Activated CD8-positive, alpha-beta memory T cell treated with anti-CD3 and anti-CD28 coated beads, Interleukin-2, amount 50 U/mL, for 24 hours (primary cell): ENCODE results near the gene PCDHA8.
"Not testable (repeated sequence)": the region's sequence is repeated elsewhere in the genome, so short reads cannot be mapped to it uniquely, and the experiment has no call there.

Experiments used
- DNase-seq: peaks from one replicate; pipeline ENCODE4 v3.0.0-alpha.2; 2020; ENCODE audit errors: extremely low read depth

The PCDHA8 gene

DNA sequence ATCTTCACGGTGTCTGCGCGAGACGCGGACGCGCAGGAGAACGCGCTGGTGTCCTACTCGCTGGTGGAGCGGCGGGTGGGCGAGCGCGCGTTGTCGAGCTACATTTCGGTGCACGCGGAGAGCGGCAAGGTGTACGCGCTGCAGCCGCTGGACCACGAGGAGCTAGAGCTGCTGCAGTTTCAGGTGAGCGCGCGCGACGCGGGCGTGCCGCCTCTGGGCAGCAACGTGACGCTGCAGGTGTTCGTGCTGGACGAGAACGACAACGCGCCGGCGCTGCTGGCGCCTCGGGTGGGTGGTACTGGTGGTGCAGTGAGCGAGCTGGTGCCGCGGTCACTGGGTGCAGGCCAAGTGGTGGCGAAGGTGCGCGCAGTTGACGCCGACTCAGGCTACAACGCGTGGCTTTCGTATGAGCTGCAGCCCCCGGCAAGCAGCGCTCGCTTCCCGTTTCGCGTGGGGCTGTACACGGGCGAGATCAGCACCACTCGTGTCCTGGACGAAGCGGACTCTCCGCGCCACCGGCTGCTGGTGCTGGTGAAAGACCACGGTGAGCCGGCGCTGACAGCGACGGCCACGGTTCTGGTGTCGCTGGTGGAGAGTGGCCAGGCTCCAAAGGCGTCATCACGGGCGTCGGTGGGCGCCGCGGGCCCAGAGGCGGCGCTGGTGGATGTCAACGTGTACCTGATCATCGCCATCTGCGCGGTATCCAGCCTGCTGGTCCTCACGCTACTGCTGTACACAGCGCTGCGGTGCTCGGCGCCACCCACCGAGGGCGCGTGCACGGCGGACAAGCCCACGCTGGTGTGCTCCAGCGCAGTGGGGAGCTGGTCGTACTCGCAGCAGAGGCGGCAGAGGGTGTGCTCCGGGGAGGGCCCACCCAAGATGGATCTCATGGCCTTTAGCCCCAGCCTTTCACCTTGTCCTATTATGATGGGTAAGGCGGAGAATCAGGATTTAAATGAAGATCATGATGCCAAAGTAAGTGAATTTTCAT lies 11.2 kb upstream of the PCDHA8 start:
- DNase-seq = not testable (repeated sequence)

DNA sequence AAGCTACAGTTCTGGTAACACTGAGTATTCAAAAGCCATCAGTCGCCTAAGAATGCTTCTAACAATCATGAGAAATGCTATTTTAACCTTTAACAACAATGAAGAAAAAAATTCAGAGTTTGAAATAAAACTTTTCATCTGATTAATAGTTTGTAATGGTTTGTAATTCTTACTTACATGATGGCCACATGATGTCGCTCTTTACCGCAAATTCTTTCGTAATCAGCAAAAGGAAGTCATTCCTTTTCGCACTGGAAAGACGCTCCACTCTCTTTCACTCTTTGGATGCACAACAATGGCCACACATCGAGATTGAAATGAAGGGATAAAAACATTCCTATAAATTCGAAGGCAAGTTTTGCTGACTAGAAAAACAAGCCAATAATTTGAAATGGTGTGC lies 7.0 kb upstream of the PCDHA8 start, which contains the start of gene PCDHA7:
TSS of gene PCDHA7 (plus strand) at position 277 of the 400 bp plus-strand sequence. CDS start at position 392, 115 bp downstream.
- no peak for DNase-seq

DNA sequence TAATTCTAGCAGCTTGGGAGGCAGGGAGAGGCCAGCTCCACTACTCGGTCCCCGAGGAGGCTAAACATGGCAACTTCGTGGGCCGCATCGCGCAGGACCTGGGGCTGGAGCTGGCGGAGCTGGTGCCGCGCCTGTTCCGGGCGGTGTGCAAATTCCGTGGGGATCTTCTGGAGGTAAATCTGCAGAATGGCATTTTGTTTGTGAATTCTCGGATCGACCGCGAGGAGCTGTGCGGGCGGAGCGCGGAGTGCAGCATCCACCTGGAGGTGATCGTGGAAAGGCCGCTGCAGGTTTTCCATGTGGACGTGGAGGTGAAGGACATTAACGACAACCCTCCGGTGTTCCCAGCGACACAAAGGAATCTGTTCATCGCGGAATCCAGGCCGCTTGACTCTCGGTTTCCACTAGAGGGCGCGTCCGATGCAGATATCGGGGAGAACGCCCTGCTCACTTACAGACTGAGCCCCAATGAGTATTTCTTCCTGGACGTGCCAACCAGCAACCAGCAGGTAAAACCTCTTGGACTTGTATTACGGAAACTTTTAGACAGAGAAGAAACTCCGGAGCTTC lies 6.5 kb upstream of the PCDHA8 start:
- DNase-seq = not testable (repeated sequence)

DNA sequence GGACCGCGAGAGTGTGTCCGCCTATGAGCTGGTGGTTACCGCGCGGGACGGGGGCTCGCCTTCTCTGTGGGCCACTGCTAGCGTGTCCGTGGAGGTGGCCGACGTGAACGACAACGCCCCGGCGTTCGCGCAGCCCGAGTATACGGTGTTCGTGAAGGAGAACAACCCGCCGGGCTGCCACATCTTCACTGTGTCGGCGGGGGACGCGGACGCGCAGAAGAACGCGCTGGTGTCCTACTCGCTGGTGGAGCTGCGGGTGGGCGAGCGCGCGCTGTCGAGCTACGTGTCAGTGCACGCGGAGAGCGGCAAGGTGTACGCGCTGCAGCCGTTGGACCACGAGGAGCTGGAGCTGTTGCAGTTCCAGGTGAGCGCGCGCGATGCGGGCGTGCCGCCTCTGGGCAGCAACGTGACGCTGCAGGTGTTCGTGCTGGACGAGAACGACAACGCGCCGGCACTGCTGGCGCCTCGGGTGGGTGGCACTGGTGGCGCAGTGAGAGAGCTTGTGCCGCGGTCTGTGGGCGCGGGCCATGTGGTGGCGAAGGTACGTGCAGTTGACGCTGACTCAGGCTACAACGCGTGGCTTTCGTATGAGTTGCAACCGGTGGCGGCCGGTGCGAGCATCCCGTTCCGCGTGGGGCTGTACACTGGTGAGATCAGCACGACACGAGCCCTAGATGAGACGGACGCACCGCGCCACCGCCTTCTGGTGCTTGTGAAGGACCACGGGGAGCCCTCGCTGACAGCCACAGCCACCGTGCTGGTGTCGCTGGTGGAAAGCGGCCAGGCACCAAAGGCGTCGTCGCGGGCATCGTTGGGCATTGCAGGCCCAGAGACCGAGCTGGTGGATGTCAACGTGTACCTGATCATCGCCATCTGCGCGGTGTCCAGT lies 5.1 kb upstream of the PCDHA8 start:
- no peak for DNase-seq

DNA sequence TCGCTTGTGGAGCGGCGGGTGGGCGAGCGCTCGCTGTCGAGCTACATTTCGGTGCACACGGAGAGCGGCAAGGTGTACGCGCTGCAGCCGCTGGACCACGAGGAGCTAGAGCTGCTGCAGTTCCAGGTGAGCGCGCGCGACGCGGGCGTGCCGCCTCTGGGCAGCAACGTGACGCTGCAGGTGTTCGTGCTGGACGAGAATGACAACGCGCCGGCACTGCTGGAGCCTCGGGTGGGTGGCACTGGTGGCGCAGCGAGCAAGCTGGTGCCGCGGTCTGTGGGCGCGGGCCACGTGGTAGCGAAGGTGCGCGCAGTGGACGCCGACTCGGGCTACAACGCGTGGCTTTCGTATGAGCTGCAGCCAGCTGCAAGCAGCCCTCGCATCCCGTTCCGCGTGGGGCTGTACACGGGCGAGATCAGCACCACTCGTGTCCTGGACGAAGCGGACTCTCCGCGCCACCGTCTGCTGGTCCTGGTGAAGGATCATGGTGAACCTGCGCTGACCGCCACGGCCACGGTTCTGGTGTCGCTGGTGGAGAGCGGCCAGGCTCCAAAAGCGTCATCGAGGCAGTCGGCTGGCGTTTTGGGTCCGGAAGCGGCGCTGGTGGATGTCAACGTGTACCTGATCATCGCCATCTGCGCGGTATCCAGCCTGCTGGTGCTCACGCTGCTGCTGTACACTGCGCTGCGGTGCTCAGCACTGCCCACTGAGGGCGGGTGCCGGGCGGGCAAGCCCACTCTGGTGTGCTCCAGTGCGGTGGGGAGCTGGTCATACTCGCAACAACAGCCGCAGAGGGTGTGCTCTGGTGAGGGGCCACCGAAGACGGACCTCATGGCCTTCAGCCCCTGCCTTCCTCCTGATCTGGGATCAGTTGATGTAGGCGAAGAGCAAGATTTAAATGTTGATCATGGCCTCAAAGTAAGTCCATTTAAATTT lies 2.1 kb downstream of the PCDHA8 start:
- DNase-seq = no peak

DNA sequence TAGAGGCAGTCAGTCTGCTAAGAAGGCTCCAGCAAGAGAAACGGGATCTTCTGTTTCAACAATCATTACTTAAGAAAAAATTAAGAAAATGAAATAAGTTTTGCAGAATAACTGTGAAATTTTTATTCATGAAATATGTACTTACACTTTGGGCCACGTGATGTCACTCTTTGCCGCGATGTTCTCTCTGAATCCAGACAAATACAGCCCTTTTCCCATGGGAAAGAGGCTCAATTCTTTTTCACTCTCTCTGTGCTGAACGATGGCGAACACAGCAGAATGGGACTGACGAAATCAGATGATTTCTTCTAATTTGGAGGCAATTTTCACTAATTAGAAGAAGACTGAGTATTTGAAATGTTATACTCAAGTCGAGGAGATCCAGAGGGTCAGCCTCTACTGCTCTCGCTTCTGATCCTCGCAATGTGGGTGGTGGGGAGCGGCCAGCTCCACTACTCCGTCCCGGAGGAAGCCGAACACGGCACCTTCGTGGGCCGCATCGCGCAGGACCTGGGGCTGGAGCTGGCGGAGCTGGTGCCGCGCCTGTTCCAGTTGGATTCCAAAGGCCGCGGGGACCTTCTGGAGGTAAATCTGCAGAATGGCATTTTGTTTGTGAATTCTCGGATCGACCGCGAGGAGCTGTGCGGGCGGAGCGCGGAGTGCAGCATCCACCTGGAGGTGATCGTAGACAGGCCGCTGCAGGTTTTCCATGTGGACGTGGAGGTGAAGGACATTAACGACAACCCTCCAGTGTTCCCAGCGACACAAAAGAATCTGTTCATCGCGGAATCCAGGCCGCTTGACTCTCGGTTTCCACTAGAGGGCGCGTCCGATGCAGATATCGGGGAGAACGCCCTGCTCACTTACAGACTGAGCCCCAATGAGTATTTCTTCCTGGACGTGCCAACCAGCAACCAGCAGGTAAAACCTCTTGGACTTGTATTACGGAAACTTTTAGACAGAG lies 7.4 kb downstream of the PCDHA8 start, which contains the start of gene PCDHA9:
TSS of gene PCDHA9 (plus strand) at position 244 of the 964 bp plus-strand sequence. CDS start at position 358, 114 bp downstream.
- DNase-seq = not testable (repeated sequence)

DNA sequence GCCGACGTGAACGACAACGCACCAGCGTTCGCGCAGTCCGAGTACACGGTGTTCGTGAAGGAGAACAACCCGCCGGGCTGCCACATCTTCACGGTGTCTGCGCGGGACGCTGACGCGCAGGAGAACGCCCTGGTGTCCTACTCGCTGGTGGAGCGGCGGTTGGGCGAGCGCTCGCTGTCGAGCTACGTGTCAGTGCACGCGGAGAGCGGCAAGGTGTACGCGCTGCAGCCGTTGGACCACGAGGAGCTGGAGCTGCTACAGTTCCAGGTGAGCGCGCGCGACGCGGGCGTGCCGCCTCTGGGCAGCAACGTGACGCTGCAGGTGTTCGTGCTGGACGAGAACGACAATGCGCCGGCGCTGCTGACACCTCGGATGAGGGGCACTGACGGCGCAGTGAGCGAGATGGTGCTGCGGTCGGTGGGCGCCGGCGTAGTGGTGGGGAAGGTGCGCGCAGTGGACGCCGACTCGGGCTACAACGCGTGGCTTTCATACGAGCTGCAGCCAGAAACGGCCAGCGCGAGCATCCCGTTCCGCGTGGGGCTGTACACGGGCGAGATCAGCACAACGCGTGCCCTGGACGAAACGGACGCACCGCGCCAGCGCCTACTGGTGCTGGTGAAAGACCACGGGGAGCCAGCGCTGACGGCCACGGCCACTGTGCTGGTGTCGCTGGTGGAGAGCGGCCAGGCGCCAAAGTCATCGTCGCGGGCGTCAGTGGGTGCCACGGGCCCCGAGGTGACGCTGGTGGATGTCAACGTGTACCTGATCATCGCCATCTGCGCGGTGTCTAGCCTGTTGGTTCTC lies 9.0 kb downstream of the PCDHA8 start:
- not testable (repeated sequence) for DNase-seq

DNA sequence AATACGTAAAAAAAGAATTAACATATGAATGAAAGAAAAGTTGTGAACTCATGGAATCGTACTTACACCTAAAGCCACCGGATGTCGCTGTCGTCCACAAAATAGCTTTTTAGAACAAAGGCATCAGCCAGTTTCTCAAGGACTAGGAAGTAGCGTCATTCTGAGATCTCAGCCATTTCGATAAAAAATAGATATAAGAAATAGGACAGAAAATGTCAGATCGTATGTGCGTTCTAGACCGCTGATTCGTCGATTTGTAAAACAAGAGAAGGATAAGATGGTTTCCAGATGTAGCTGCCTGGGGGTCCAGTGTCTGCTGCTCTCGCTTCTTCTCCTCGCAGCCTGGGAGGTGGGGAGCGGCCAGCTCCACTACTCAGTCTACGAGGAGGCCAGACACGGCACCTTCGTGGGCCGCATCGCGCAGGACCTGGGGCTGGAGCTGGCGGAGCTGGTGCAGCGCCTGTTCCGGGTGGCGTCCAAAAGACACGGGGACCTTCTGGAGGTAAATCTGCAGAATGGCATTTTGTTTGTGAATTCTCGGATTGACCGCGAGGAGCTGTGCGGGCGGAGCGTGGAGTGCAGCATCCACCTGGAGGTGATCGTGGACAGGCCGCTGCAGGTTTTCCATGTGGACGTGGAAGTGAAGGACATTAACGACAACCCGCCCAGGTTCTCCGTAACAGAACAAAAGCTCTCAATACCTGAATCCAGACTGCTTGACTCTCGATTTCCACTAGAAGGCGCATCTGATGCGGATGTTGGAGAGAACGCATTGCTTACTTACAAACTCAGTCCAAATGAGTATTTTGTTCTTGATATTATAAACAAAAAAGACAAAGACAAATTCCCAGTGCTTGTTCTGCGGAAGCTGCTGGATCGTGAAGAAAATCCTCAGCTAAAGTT lies 15.0 kb downstream of the PCDHA8 start, which contains the start of gene PCDHA10:
TSS of gene PCDHA10 (plus strand) at position 126 of the 903 bp plus-strand sequence. CDS start at position 278, 152 bp downstream.
- no peak for DNase-seq

DNA sequence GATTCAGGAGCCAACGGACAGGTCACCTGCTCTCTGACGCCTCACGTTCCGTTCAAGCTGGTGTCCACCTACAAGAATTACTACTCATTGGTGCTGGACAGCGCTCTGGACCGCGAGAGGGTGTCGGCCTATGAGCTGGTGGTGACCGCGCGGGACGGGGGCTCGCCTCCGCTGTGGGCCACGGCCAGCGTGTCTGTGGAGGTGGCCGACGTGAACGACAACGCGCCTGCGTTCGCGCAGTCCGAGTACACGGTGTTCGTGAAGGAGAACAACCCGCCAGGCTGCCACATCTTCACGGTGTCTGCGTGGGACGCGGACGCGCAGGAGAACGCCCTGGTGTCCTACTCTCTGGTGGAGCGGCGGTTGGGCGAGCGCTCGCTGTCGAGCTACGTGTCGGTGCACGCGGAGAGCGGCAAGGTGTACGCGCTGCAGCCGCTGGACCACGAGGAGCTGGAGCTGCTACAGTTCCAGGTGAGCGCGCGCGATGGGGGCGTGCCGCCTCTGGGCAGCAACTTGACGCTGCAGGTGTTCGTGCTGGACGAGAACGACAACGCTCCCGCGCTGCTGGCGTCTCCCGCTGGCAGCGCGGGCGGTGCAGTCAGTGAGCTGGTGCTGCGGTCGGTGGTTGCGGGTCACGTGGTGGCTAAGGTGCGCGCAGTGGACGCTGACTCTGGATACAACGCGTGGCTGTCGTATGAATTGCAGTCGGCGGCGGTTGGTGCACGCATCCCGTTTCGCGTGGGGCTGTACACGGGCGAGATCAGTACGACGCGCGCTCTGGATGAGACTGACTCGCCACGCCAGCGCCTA lies 16.4 kb downstream of the PCDHA8 start:
- DNase-seq = no peak

DNA sequence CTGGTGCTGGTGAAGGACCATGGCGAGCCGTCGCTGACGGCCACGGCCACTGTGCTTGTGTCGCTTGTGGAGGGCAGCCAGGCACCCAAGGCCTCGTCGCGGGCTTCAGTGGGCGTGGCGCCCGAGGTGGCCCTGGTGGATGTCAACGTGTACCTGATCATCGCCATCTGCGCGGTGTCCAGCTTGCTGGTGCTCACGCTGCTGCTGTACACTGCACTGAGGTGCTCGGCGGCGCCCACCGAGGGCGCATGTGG lies 16.9 kb downstream of the PCDHA8 start:
- DNase-seq = no peak

DNA sequence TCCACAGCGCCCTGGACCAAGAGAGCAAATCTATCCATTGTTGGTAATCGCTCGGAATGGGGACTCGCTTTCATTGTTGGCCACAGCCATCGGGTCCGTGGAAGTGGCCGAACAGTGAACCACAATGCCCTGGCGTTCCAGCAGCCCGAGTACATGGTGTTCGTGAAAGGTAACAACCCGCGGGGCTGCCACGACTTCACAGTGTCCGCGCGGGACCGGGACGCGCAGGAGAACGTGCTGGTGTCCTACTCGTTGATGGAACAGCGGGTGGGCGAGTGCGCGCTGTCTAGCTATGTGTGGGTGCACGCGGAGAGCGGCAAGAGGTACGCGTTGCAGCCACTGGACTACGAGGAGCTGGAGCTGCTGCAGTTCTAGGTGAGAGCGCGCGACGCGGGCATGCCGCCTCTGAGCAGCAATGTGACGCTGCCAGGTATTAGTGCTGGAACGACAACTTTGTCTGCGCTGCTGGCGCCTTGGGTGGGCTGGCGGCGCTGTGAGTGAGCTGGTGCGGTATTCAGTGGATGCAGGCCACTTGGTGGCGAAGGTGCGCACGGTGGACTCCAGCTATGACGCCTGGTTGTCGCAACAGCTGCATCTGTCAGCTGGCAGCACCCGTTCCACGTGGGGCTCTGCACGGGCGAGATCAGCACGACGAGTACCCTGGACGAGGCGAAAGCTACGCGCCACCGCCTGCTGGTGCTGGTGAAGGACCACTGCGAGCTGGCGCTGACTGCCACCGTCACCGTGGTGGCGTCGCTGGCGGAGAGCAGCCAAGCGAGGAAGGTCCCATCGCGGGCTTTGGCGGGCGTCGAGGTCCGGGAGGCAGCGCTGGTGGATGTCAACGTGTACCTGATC lies 21.7 kb downstream of the PCDHA8 start:
- no peak for DNase-seq

DNA sequence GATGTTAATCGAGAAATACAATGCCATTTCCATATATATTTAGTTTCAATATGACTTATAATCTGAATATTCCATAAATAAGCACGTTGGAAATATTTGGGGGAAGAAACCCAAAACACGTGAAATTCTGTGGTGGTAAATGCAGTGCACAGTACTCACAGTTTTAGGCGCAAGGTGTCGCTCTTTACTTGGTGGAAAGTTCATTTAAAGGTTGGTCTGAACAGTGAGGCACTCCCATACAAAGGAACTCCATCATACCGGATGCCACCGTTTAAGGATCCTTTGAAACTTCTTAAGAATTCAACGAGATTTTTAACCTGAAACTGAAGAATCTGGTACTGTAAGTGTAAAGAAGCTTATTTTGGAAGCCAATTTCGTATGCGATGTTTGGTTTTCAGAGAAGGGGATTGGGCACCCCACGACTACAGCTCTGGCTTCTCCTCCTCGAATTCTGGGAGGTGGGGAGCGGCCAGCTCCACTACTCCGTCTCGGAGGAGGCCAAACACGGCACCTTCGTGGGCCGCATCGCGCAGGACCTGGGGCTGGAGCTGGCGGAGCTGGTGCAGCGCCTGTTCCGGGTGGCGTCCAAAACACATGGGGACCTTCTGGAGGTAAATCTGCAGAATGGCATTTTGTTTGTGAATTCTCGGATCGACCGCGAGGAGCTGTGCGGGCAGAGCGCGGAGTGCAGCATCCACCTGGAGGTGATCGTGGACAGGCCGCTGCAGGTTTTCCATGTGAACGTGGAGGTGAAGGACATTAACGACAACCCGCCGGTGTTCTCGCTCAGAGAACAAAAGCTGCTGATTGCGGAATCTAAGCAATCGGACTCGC lies 28.0 kb downstream of the PCDHA8 start, which contains the start of gene PCDHA11:
TSS of gene PCDHA11 (plus strand) at position 237 of the 834 bp plus-strand sequence. CDS start at position 384, 147 bp downstream.
- DNase-seq = no peak

DNA sequence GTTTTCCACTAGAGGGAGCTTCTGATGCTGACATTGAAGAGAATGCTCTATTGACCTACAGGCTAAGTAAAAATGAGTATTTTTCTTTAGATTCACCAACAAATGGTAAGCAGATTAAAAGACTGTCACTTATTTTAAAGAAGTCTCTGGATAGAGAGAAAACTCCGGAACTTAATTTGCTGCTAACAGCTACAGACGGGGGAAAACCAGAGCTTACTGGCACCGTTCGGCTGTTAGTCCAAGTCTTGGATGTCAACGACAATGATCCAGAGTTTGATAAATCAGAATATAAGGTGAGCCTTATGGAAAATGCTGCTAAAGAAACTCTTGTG lies 28.5 kb downstream of the PCDHA8 start:
- no peak for DNase-seq

DNA sequence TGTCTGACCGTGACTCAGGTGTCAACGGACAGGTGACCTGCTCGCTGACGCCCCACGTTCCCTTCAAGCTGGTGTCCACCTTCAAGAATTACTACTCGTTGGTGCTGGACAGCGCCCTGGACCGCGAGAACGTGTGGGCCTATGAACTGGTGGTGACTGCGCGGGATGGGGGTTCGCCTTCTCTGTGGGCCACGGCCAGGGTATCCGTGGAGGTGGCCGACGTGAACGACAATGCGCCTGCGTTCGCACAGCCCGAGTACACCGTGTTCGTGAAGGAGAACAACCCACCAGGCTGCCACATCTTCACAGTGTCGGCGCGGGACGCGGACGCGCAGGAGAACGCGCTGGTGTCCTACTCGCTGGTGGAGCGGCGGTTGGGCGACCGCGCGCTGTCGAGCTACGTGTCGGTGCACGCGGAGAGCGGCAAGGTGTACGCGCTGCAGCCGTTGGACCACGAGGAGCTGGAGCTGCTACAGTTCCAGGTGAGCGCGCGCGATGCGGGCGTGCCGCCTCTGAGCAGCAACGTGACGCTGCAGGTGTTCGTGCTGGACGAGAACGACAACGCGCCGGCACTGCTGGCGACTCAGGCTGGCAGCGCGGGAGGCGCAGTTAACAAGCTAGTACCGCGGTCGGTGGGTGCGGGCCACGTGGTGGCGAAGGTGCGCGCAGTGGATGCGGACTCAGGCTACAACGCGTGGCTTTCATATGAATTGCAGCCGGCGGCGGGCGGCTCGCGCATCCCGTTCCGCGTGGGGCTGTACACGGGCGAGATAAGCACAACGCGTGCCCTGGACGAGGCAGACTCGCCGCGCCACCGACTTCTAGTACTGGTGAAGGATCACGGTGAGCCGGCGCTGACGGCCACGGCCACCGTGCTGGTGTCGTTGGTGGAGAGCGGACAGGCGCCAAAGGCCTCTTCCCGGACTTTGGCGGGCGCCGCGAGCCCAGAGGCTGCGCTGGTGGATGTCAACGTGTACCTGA lies 29.5 kb downstream of the PCDHA8 start:
- DNase-seq = no peak
